ENCODE data around the gene DDX27.
A peak's percentile ranks its signal among the peaks of the same experiment; 100 is the strongest.

DDX27 gene

GRCh38 chr20:49281913-49282467 lies 62.8 kb downstream of the DDX27 start:
- Histone ChIP-seq H3K36me3 (ENCODE audit: insufficient read depth, low read length) (peaks cover 81% of the 10 kb centered on the region), H3K27me3 (ENCODE audit: insufficient read depth, low read length, poor library complexity, severe bottlenecking) (peaks cover 6% of the 10 kb centered on the region), H3K9ac (ENCODE audit: low read depth, low read length, poor library complexity, severe bottlenecking) (peak overlapping the region; percentile 99), H3K4me2 (ENCODE audit: low read depth, low read length, poor library complexity, severe bottlenecking) (peak overlapping the region; percentile 83), H3K4me3 (ENCODE audit: low read length, poor library complexity, severe bottlenecking) (peak overlapping the region; percentile 98), H3K9me2 (replicated peaks; ENCODE audit: low read depth, low read length) (no peaks in the 10 kb centered on the region), H3K4me1 (ENCODE audit: insufficient read depth, low read length, poor library complexity, severe bottlenecking) (peaks cover 38% of the 10 kb centered on the region), H4K20me1 (ENCODE audit: insufficient read depth, low read length, poor library complexity, severe bottlenecking) (peaks cover 88% of the 10 kb centered on the region), H3K9me3 (ENCODE audit: insufficient read depth, low read depth, low read length) (peaks cover 11% of the 10 kb centered on the region; the same call in 1 of the 2 replicates), H2AFZ (ENCODE audit: low read length) (no peak overlapping the region), H3K79me2 (ENCODE audit: insufficient read depth, low read length) (peaks cover 94% of the 10 kb centered on the region), H3F3A (ENCODE audit: low read depth) (no peaks in the 10 kb centered on the region; the same call in 1 of the 2 replicates)
- TF ChIP-seq CTCF (conservative IDR thresholded peaks at IDR 0.05; ENCODE audit: low read length): no peak

- TF ChIP-seq EZH2phosphoT487 (IDR thresholded peaks at IDR 0.05; ENCODE audit: borderline replicate concordance) (no peak), CTCF (conservative IDR thresholded peaks at IDR 0.05; ENCODE audit: low read length) (no peak)
- H3K9me2 ChIP-seq (replicated peaks; ENCODE audit: low read depth, low read length): no peaks in the 10 kb centered on the region
- peaks cover 90% of the 10 kb centered on the region for H4K20me1 ChIP-seq (ENCODE audit: insufficient read depth, low read length, poor library complexity, severe bottlenecking)
- peaks cover 88% of the 10 kb centered on the region for H3K36me3 ChIP-seq (ENCODE audit: insufficient read depth, low read length)
- H3K9me3 ChIP-seq (ENCODE audit: insufficient read depth, low read depth, low read length): peaks cover 14% of the 10 kb centered on the region; the same call in 1 of the 2 replicates
- H3K79me2 ChIP-seq (ENCODE audit: insufficient read depth, low read length): peaks cover 94% of the 10 kb centered on the region
- H2AFZ ChIP-seq (ENCODE audit: low read length): no peak overlapping the region
- H3K4me1 ChIP-seq (ENCODE audit: insufficient read depth, low read length, poor library complexity, severe bottlenecking): peaks cover 44% of the 10 kb centered on the region
- H3K4me2 ChIP-seq (ENCODE audit: low read depth, low read length, poor library complexity, severe bottlenecking): peak overlapping the region; percentile 83
- peak overlapping the region; percentile 98 for H3K4me3 ChIP-seq (ENCODE audit: low read length, poor library complexity, severe bottlenecking)
- peaks cover 6% of the 10 kb centered on the region for H3K27me3 ChIP-seq (ENCODE audit: insufficient read depth, low read length, poor library complexity, severe bottlenecking)
- no peak overlapping the region for H3K9ac ChIP-seq (ENCODE audit: low read depth, low read length, poor library complexity, severe bottlenecking)
- H3F3A ChIP-seq (ENCODE audit: low read depth): peaks cover 3% of the 10 kb centered on the region; the same call in 1 of the 2 replicates
These were observed 63.5 kb downstream of the DDX27 start for GRCh38 chr20:49282584-49283171.

GRCh38 chr20:49283176-49283702 lies 64.0 kb downstream of the DDX27 start:
- no peak for TF ChIP-seq CTCF (conservative IDR thresholded peaks at IDR 0.05; ENCODE audit: low read length)
- no peak for TF ChIP-seq EZH2phosphoT487 (IDR thresholded peaks at IDR 0.05; ENCODE audit: borderline replicate concordance)
- Histone ChIP-seq H3K4me1 (ENCODE audit: insufficient read depth, low read length, poor library complexity, severe bottlenecking) (peaks cover 47% of the 10 kb centered on the region), H3K4me3 (ENCODE audit: low read length, poor library complexity, severe bottlenecking) (peak overlapping the region; percentile 98), H3K9me2 (replicated peaks; ENCODE audit: low read depth, low read length) (no peaks in the 10 kb centered on the region), H3K9me3 (ENCODE audit: insufficient read depth, low read depth, low read length) (peaks cover 14% of the 10 kb centered on the region; the same call in 1 of the 2 replicates), H3K36me3 (ENCODE audit: insufficient read depth, low read length) (peaks cover 94% of the 10 kb centered on the region), H3K4me2 (ENCODE audit: low read depth, low read length, poor library complexity, severe bottlenecking) (peak overlapping the region; percentile 83), H4K20me1 (ENCODE audit: insufficient read depth, low read length, poor library complexity, severe bottlenecking) (peaks cover 96% of the 10 kb centered on the region), H2AFZ (ENCODE audit: low read length) (no peak overlapping the region), H3K79me2 (ENCODE audit: insufficient read depth, low read length) (peaks cover 98% of the 10 kb centered on the region), H3F3A (ENCODE audit: low read depth) (peaks cover 4% of the 10 kb centered on the region; the same call in 1 of the 2 replicates), H3K27me3 (ENCODE audit: insufficient read depth, low read length, poor library complexity, severe bottlenecking) (peaks cover 6% of the 10 kb centered on the region), H3K9ac (ENCODE audit: low read depth, low read length, poor library complexity, severe bottlenecking) (no peak overlapping the region)
